Type B pancreatic cell (in vitro differentiated cells): ENCODE results near the gene OTOF. TPM values are rescaled to one million over a fixed set of nuclear protein-coding genes. Genes with fewer than 3 reads are reported as not detected.
"Not testable (repeated sequence)": the region's sequence is repeated elsewhere in the genome, so short reads cannot be mapped to it uniquely, and the experiment has no call there.

Experiments
- DNase-seq: peaks from one replicate; pipeline ENCODE4 v3.0.0; 2021; ENCODE audit warnings: mixed read lengths; ENCODE audit not compliant: unreplicated experiment; ENCODE audit errors: extremely low spot score
- H3K27ac Mint-ChIP-seq: 2 replicates; pipeline ENCODE4 v1.8.0; 2021; ENCODE audit warnings: mild to moderate bottlenecking, mixed read lengths
- H3K27me3 Mint-ChIP-seq: 2 replicates; pipeline ENCODE4 v1.8.0; 2021; ENCODE audit warnings: mixed read lengths
- H3K36me3 Mint-ChIP-seq: 2 replicates; pipeline ENCODE4 v1.8.0; 2021; ENCODE audit warnings: mixed read lengths
- H3K4me1 Mint-ChIP-seq: one replicate; pipeline ENCODE4 v1.8.0; 2021; ENCODE audit warnings: mixed read lengths; ENCODE audit not compliant: unreplicated experiment
- H3K4me3 Mint-ChIP-seq: 2 replicates; pipeline ENCODE4 v1.8.0; 2021; ENCODE audit warnings: mild to moderate bottlenecking, mixed read lengths
- H3K9me3 Mint-ChIP-seq: 2 replicates; pipeline ENCODE4 v1.8.0; 2021; ENCODE audit warnings: mixed read lengths
- total RNA-seq: library from RNA; stranded (reverse); gene quantifications from 2 replicates; pipeline ENCODE4 v1.2.1, GENCODE V29; 2021; ENCODE audit warnings: low replicate concordance
- TF ChIP-seq, protein P1 (sequence below): fragments of 200-600 bp; sonication (generic); conservative IDR thresholded peaks from 2 replicates; pipeline ENCODE4 v1.5.0; 2021; ENCODE audit warnings: antibody characterized with exemption, mild to moderate bottlenecking

Gene OTOF
- total RNA-seq, 1 donor from 2014 or later: 0.05 TPM

GRCh38 chr2:26471766-26472706 is 5.9 kb downstream of the OTOF start:
- H3K27me3 Mint-ChIP-seq: no peaks in the 10 kb centered on the region
- TF ChIP-seq, protein P1, sequence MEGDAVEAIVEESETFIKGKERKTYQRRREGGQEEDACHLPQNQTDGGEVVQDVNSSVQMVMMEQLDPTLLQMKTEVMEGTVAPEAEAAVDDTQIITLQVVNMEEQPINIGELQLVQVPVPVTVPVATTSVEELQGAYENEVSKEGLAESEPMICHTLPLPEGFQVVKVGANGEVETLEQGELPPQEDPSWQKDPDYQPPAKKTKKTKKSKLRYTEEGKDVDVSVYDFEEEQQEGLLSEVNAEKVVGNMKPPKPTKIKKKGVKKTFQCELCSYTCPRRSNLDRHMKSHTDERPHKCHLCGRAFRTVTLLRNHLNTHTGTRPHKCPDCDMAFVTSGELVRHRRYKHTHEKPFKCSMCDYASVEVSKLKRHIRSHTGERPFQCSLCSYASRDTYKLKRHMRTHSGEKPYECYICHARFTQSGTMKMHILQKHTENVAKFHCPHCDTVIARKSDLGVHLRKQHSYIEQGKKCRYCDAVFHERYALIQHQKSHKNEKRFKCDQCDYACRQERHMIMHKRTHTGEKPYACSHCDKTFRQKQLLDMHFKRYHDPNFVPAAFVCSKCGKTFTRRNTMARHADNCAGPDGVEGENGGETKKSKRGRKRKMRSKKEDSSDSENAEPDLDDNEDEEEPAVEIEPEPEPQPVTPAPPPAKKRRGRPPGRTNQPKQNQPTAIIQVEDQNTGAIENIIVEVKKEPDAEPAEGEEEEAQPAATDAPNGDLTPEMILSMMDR: peak; percentile 30
- H3K36me3 Mint-ChIP-seq: no peaks in the 10 kb centered on the region
- DNase-seq: no peak
- no peak overlapping the region for H3K4me3 Mint-ChIP-seq
- peaks cover 3% of the 10 kb centered on the region for H3K4me1 Mint-ChIP-seq
- peaks cover 4% of the 10 kb centered on the region for H3K9me3 Mint-ChIP-seq
- H3K27ac Mint-ChIP-seq: no peak overlapping the region

GRCh38 chr2:26471289-26471688 is 6.6 kb downstream of the OTOF start:
- Mint-ChIP-seq H3K27ac (no peak overlapping the region), H3K4me3 (no peak overlapping the region), H3K27me3 (no peaks in the 10 kb centered on the region), H3K9me3 (peaks cover 4% of the 10 kb centered on the region), H3K4me1 (peaks cover 3% of the 10 kb centered on the region), H3K36me3 (no peaks in the 10 kb centered on the region)
- DNase-seq: no peak
- TF ChIP-seq, protein P1: no peak

GRCh38 chr2:26470601-26471260 is 7.2 kb downstream of the OTOF start:
- DNase-seq: no peak
- TF ChIP-seq, protein P1: no peak
- Mint-ChIP-seq H3K4me1 (peaks cover 3% of the 10 kb centered on the region), H3K27me3 (no peaks in the 10 kb centered on the region), H3K4me3 (no peak overlapping the region), H3K27ac (no peak overlapping the region), H3K36me3 (no peaks in the 10 kb centered on the region), H3K9me3 (peaks cover 4% of the 10 kb centered on the region)

GRCh38 chr2:26469955-26470354 is 8.0 kb downstream of the OTOF start:
- TF ChIP-seq, protein P1: no peak
- H3K4me3 Mint-ChIP-seq: no peak overlapping the region
- H3K4me1 Mint-ChIP-seq: peaks cover 3% of the 10 kb centered on the region
- no peak for DNase-seq
- H3K27me3 Mint-ChIP-seq: no peaks in the 10 kb centered on the region
- no peak overlapping the region for H3K27ac Mint-ChIP-seq
- peaks cover 4% of the 10 kb centered on the region for H3K9me3 Mint-ChIP-seq
- H3K36me3 Mint-ChIP-seq: no peaks in the 10 kb centered on the region

DNA sequence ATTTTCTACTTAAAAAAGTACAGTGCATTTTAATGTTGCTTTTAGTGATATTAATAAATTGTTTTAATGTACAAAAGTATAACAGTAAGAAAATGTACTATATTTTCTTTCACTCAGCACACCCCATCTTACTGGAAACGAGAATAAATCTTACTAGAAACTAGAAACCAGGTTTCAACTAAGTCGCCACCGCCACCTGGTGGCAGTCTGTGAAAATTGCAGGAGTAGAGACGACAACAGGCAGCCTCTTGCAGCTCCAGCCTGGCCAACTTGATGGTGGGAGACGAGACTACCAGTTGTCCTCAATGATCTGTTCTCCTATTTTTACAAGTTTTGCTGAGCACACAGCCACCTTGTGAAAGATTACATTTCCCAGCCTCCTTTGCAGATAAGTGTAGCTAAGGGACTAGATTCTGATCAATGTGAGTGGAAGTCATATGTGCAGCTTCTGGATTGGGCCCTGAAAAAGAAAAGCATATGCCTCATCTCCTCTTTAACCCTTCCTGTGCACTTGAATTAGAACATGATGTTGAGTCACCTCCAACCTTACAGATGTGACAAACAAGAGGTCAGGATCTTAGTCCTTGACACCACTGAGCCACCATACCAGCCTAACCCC is 8.7 kb downstream of the OTOF start:
- Mint-ChIP-seq H3K36me3 (no peaks in the 10 kb centered on the region), H3K9me3 (peaks cover 4% of the 10 kb centered on the region), H3K4me1 (peaks cover 3% of the 10 kb centered on the region), H3K27me3 (no peaks in the 10 kb centered on the region), H3K27ac (no peak overlapping the region), H3K4me3 (no peak overlapping the region)
- TF ChIP-seq, protein P1: peak; percentile 87
- no peak for DNase-seq

DNA sequence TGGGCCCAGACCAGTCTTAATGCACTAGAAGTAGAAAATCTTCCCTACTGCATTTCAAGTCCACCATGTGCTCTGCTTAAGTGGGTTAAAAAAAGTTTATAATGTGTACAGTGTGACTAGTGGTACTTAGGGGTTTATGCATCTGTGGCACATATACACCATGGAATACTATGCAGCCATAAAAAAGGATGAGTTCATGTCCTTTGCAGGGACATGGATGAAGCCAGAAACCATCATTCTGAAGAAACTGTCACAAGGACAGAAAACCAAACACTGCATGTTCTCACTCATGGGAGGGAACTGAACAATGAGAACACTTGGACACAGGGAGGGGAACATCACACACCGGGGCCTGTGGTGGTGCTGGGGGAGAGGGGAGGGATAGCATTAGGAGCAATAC is 9.4 kb downstream of the OTOF start:
- not testable (repeated sequence) for H3K36me3 Mint-ChIP-seq, H3K4me3 Mint-ChIP-seq, H3K4me1 Mint-ChIP-seq, H3K9me3 Mint-ChIP-seq, H3K27me3 Mint-ChIP-seq, H3K27ac Mint-ChIP-seq, DNase-seq
